GM23338 (cell line): Measurements from ENCODE around the gene RGL3.

Experiments
- CREB1 ChIP-seq: fragments of 250-450 bp; sonication (Bioruptor Pico); IDR thresholded peaks from 2 replicates; pipeline ENCODE4 v1.5.0; 2020; ENCODE audit warnings: low read depth, mild to moderate bottlenecking, moderate library complexity
- CTCF ChIP-seq, 2 experiments: fragments of 200-600 bp in 1 of 2; sonication (generic) in 1 of 2; conservative IDR thresholded peaks; 2 replicates each; pipeline versions ENCODE4 v1.5.1 to v1.6.1; 2016 to 2017; ENCODE audit warnings: antibody characterized with exemption in 2 of 2, low read depth in 2 of 2, mild to moderate bottlenecking in 2 of 2, moderate library complexity in 1 of 2
- ETS1 ChIP-seq: IDR thresholded peaks from 2 replicates; pipeline ENCODE4 v1.6.1; 2016; ENCODE audit warnings: antibody characterized with exemption
- EZH2 ChIP-seq: fragments of 200-600 bp; sonication (generic); IDR thresholded peaks from one replicate; pipeline ENCODE4 v1.8.0; 2017; ENCODE audit warnings: antibody characterized with exemption, mild to moderate bottlenecking, low read depth; ENCODE audit not compliant: unreplicated experiment
- EZH2phosphoT487 ChIP-seq: fragments of 200-600 bp; sonication (generic); IDR thresholded peaks from one replicate; pipeline ENCODE4 v1.8.1; 2018; ENCODE audit warnings: antibody characterized with exemption; ENCODE audit not compliant: unreplicated experiment
- JUNB ChIP-seq: IDR thresholded peaks from one replicate; pipeline ENCODE4 v1.6.1; 2016; ENCODE audit warnings: antibody characterized with exemption; ENCODE audit not compliant: unreplicated experiment
- NANOG ChIP-seq: IDR thresholded peaks from 2 replicates; pipeline ENCODE4 v1.6.1; 2016; ENCODE audit warnings: antibody characterized with exemption, borderline replicate concordance
- POLR2AphosphoS5 ChIP-seq: IDR thresholded peaks from 2 replicates; pipeline ENCODE4 v1.6.1; 2016; ENCODE audit warnings: antibody characterized with exemption, low read depth
- REST ChIP-seq: IDR thresholded peaks from one replicate; pipeline ENCODE4 v1.6.1; 2018; ENCODE audit warnings: antibody characterized with exemption; ENCODE audit not compliant: unreplicated experiment
- STAT1 ChIP-seq: IDR thresholded peaks from one replicate; pipeline ENCODE4 v1.6.1; 2016; ENCODE audit warnings: antibody characterized with exemption; ENCODE audit not compliant: unreplicated experiment
- ZNF114 ChIP-seq: fragments of 250-450 bp; sonication (Bioruptor Pico); IDR thresholded peaks from 2 replicates; pipeline ENCODE4 v1.5.0; 2020; ENCODE audit warnings: mild to moderate bottlenecking, moderate library complexity
- ZNF331 ChIP-seq: fragments of 250-450 bp; sonication (Bioruptor Pico); IDR thresholded peaks from 2 replicates; pipeline ENCODE4 v1.5.0; 2020; ENCODE audit warnings: low read depth, mild to moderate bottlenecking, moderate library complexity
- ZNF462 ChIP-seq: fragments of 250-450 bp; sonication (Bioruptor Pico); IDR thresholded peaks from 2 replicates; pipeline ENCODE4 v1.5.0; 2020; ENCODE audit warnings: mild to moderate bottlenecking, moderate library complexity

- TF ChIP-seq CTCF (conservative IDR thresholded peaks at IDR 0.05; ENCODE audit: low read depth in 2 of 2) (no peak), EZH2 (no peak), NANOG (no peak), POLR2AphosphoS5 (no peak), CREB1 (CRISPR knock-in tag) (no peak), REST (no peak), EZH2phosphoT487 (no peak), JUNB (no peak), ETS1 (peak; percentile 20; the same call in 1 of the 2 replicates), ZNF462 (CRISPR knock-in tag) (no peak), ZNF114 (CRISPR knock-in tag) (no peak), STAT1 (no peak), ZNF331 (CRISPR knock-in tag) (no peak)
Measured at GRCh38 chr19:11361771-11362731, 57.1 kb downstream of the RGL3 start.
